A549 (cell line): ENCODE results near the gene SYT2.

Experiments
- MAFK ChIP-seq: fragments of 450-650 bp; IDR thresholded peaks from 2 replicates; pipeline ENCODE4 v1.6.1; 2014; ENCODE audit not compliant: partially characterized antibody
- NR3C1 ChIP-seq: fragments of >200 bp; sonication (Bioruptor Twin); formaldehyde crosslinking; IDR thresholded peaks from 3 replicates; pipeline ENCODE4 v1.6.1; 2017
- TF ChIP-seq, protein P1 (sequence below): fragments of >200 bp; sonication (Bioruptor Twin); formaldehyde crosslinking; IDR thresholded peaks from 3 replicates; pipeline ENCODE4 v1.5.1; 2016

DNA sequence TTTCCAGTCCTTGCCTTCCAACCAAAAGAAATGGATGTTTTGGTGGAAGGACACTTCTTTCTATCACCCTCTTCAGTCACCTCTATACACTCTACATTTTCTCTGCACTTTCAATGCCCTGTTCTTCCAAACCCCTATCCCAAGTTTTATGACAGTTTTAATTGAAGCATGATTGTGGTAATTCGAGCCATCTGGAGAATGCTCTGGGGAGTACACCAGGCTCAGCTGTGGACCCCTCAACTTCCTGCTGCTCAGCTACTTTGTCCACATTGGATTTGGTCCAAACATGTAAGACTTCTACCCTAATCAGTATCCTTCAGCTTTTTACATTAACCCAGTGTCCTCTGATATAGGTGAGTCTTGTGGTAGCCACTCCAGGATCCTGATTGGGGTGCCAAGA is 129.6 kb downstream of the SYT2 start:
- TF ChIP-seq, protein P1, sequence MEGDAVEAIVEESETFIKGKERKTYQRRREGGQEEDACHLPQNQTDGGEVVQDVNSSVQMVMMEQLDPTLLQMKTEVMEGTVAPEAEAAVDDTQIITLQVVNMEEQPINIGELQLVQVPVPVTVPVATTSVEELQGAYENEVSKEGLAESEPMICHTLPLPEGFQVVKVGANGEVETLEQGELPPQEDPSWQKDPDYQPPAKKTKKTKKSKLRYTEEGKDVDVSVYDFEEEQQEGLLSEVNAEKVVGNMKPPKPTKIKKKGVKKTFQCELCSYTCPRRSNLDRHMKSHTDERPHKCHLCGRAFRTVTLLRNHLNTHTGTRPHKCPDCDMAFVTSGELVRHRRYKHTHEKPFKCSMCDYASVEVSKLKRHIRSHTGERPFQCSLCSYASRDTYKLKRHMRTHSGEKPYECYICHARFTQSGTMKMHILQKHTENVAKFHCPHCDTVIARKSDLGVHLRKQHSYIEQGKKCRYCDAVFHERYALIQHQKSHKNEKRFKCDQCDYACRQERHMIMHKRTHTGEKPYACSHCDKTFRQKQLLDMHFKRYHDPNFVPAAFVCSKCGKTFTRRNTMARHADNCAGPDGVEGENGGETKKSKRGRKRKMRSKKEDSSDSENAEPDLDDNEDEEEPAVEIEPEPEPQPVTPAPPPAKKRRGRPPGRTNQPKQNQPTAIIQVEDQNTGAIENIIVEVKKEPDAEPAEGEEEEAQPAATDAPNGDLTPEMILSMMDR: no peak
- TF ChIP-seq NR3C1 (no peak), MAFK (no peak)
